ENCODE data around the gene PLEKHG5. TPM values are rescaled to one million over a fixed set of nuclear protein-coding genes. Genes with fewer than 3 reads are reported as not detected.

The PLEKHG5 gene
- total and polyA plus RNA-seq, 7 experiments from 2014 or later, result 2.0 to 15.6 (median 9.6) TPM; not detected in 1

DNA sequence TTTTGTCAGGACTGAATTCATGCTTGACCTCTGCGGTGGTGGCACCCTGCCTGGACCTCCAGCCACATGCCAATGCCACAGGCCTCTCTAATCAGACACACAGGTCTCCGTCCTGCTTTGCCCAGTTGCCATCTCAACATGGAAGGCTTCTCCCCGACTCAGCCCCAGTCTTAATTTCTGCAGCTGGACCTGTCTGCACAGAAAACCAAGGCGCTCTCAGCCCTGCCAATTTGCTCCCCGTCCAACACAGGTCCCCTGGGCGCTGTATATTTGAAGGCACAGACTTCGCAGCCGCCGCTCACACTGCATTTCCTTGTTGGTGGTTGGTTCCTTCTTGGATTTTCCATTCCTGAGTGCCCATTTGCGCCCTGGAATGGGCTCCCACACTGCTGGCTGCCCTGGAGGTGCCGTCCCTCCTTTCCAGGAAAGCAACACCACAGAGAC is 28.0 kb upstream of the PLEKHG5 start:
- intact Hi-C loops (cut with micrococcal nuclease), result no loop called here
- no peak overlapping the region for H3K4me3 Mint-ChIP-seq
- no peaks in the 10 kb centered on the region for H3K27me3 Mint-ChIP-seq
- no peaks in the 10 kb centered on the region for H3K9me3 ChIP-seq (ENCODE audit: control insufficient read depth in 2 of 3, low read length in 3 of 3)
- H3K9me3 Mint-ChIP-seq, result no peaks in the 10 kb centered on the region
- no peak overlapping the region for H3K27ac ChIP-seq (ENCODE audit: low read depth, low read length)
- DNase-seq (no peak), ATAC-seq (no peak)
- ChIA-PET POLR2A (no interaction called here), CTCF (no interaction called here)
- peaks cover 0 to 8% (median 4%) of the 10 kb centered on the region in 7 donors for H3K4me1 Mint-ChIP-seq
- no peak overlapping the region for H3K4me3 ChIP-seq (ENCODE audit: low read length)
- H3K36me3 ChIP-seq (ENCODE audit: control insufficient read depth in 2 of 3, insufficient read depth in 3 of 3, low read length in 3 of 3), result peaks cover 0 to 11% (median 0%) of the 10 kb centered on the region in 3 experiments
- no peaks in the 10 kb centered on the region for H3K27me3 ChIP-seq (ENCODE audit: control insufficient read depth in 2 of 2, insufficient read depth in 2 of 2, low read length in 2 of 2)
- peaks cover 0 to 8% (median 3%) of the 10 kb centered on the region in 5 donors for H3K36me3 Mint-ChIP-seq
- peak overlapping the region in 1 of 9 donors; percentile 69 for H3K27ac Mint-ChIP-seq
- no peaks in the 10 kb centered on the region for H3K4me1 ChIP-seq (ENCODE audit: control insufficient read depth in 2 of 2, insufficient read depth in 2 of 2, low read length in 2 of 2)

DNA sequence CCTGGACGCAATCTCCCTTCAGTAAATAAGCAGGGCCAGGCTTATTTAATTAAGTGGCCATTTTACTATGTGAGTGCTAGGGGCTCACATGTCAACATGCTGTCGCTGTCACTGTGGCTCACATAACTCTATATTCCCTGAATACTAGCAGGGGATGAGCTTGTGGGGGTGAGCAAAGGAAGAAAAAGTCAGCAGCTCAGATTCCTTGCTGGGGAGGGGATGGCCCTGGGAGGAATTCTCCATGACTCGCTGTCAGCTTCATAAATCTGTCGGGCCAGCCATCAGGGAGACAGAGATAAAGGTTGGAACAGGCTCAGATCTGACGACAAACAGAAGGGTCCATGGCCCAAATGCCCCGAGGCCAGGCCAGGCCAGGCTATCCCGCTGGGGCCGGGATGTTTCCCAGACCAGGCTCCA is 26.0 kb upstream of the PLEKHG5 start:
- H3K36me3 ChIP-seq (ENCODE audit: control insufficient read depth in 2 of 3, insufficient read depth in 3 of 3, low read length in 3 of 3), result peaks cover 0 to 7% (median 0%) of the 10 kb centered on the region in 3 experiments
- no peak overlapping the region for H3K27ac ChIP-seq (ENCODE audit: low read depth, low read length)
- Mint-ChIP-seq H3K27ac (peak overlapping the region in 1 of 9 donors; percentile 41), H3K27me3 (no peaks in the 10 kb centered on the region), H3K4me1 (no peaks in the 10 kb centered on the region), H3K36me3 (no peaks in the 10 kb centered on the region), H3K4me3 (no peak overlapping the region), H3K9me3 (no peaks in the 10 kb centered on the region)
- no peak for DNase-seq
- no peak overlapping the region for H3K4me3 ChIP-seq (ENCODE audit: low read length)
- H3K9me3 ChIP-seq (ENCODE audit: control insufficient read depth in 2 of 3, low read length in 3 of 3), result no peaks in the 10 kb centered on the region
- CTCF ChIA-PET, result no interaction called here
- intact Hi-C loops (cut with micrococcal nuclease), result no loop called here
- ATAC-seq, result no peak
- POLR2A ChIA-PET, result no interaction called here
- no peaks in the 10 kb centered on the region for H3K27me3 ChIP-seq (ENCODE audit: control insufficient read depth in 2 of 2, insufficient read depth in 2 of 2, low read length in 2 of 2)
- no peaks in the 10 kb centered on the region for H3K4me1 ChIP-seq (ENCODE audit: control insufficient read depth in 2 of 2, insufficient read depth in 2 of 2, low read length in 2 of 2)

DNA sequence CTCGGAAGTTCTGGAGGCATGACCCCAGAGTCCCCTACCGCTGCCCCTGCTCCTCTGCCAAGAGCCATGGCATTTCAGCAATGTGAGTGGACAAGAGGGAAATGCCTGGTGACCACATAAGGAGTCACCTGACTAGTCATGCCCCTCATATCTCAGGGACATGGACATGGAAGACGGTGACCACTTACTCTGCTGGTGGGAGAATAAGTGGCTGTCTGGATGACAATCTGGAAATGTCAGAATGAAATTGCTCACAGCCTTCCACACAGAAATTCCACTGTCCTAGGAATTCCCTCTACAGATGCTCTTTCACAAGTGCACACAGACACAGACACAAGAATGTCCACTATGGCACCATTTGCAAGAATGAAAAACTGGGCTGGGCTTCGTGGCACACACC is 24.3 kb upstream of the PLEKHG5 start:
- ChIA-PET POLR2A (no interaction called here), CTCF (no interaction called here)
- Histone ChIP-seq H3K27me3 (ENCODE audit: control insufficient read depth in 2 of 2, insufficient read depth in 2 of 2, low read length in 2 of 2) (no peaks in the 10 kb centered on the region), H3K9me3 (ENCODE audit: control insufficient read depth in 2 of 3, low read length in 3 of 3) (no peaks in the 10 kb centered on the region), H3K27ac (ENCODE audit: low read depth, low read length) (no peak overlapping the region), H3K4me3 (ENCODE audit: low read length) (no peak overlapping the region), H3K36me3 (ENCODE audit: control insufficient read depth in 2 of 3, insufficient read depth in 3 of 3, low read length in 3 of 3) (peaks cover 0 to 1% (median 0%) of the 10 kb centered on the region in 3 experiments), H3K4me1 (ENCODE audit: control insufficient read depth in 2 of 2, insufficient read depth in 2 of 2, low read length in 2 of 2) (no peaks in the 10 kb centered on the region)
- ATAC-seq, result no peak
- DNase-seq, result no peak
- H3K4me1 Mint-ChIP-seq, result no peaks in the 10 kb centered on the region
- no peaks in the 10 kb centered on the region for H3K36me3 Mint-ChIP-seq
- no peak overlapping the region for H3K27ac Mint-ChIP-seq
- no peaks in the 10 kb centered on the region for H3K27me3 Mint-ChIP-seq
- no peaks in the 10 kb centered on the region for H3K9me3 Mint-ChIP-seq
- intact Hi-C loops (cut with micrococcal nuclease), result no loop called here
- H3K4me3 Mint-ChIP-seq, result no peak overlapping the region

DNA sequence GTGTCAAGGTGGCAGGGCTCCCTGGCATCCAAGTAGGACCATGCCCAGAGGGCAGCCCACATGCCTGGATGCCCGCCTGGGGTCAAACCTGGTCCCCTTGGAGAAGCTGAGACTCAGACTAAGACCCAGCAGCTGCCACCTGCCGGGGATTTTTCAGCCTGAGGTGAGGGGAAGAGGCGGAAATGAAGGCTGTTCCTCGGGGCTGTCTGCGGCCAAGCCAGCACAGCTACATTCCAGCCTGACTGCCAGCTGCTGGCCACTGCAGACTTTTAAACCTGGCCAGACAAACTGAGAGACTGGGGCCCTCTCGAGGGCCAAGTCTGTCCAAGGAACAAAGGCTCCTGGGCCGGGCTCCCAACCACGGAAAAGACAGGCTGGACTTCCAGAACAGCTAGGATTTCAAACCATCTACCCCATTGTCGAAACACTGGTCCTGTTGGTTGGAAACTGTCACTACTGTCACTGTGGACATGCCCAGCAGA is 21.9 kb upstream of the PLEKHG5 start:
- H3K4me1 Mint-ChIP-seq, result no peaks in the 10 kb centered on the region
- DNase-seq (no peak), ATAC-seq (no peak)
- ChIA-PET CTCF (no interaction called here), POLR2A (no interaction called here)
- Histone ChIP-seq H3K4me3 (ENCODE audit: low read length) (no peak overlapping the region), H3K27me3 (ENCODE audit: control insufficient read depth in 2 of 2, insufficient read depth in 2 of 2, low read length in 2 of 2) (no peaks in the 10 kb centered on the region), H3K27ac (ENCODE audit: low read depth, low read length) (no peak overlapping the region), H3K4me1 (ENCODE audit: control insufficient read depth in 2 of 2, insufficient read depth in 2 of 2, low read length in 2 of 2) (no peaks in the 10 kb centered on the region), H3K9me3 (ENCODE audit: control insufficient read depth in 2 of 3, low read length in 3 of 3) (no peaks in the 10 kb centered on the region), H3K36me3 (ENCODE audit: control insufficient read depth in 2 of 3, insufficient read depth in 3 of 3, low read length in 3 of 3) (no peaks in the 10 kb centered on the region)
- no peaks in the 10 kb centered on the region for H3K36me3 Mint-ChIP-seq
- intact Hi-C loops (cut with micrococcal nuclease), result no loop called here
- no peak overlapping the region for H3K4me3 Mint-ChIP-seq
- no peak overlapping the region for H3K27ac Mint-ChIP-seq
- no peaks in the 10 kb centered on the region for H3K9me3 Mint-ChIP-seq
- no peaks in the 10 kb centered on the region for H3K27me3 Mint-ChIP-seq

DNA sequence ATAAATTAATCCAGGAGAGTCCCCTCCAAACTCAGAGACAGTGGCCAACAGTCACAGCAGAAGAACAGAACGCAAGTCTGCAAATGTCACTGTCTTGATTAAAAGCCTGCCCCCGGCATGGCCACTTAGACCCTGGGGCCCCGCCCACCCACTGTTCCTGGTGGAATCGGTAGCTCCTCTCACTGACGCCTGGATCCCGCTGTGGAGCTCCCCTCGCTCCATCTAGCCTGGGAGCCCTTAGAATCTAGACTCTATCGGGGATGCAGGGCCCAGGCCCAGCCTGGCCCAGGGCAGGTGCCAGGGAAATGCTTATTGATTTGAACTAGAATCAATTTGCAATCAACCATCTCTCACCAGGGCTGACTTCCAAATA is 21.4 kb upstream of the PLEKHG5 start:
- ChIA-PET CTCF (no interaction called here), POLR2A (no interaction called here)
- Histone ChIP-seq H3K4me1 (ENCODE audit: control insufficient read depth in 2 of 2, insufficient read depth in 2 of 2, low read length in 2 of 2) (no peaks in the 10 kb centered on the region), H3K27ac (ENCODE audit: low read depth, low read length) (no peak overlapping the region), H3K27me3 (ENCODE audit: control insufficient read depth in 2 of 2, insufficient read depth in 2 of 2, low read length in 2 of 2) (no peaks in the 10 kb centered on the region), H3K36me3 (ENCODE audit: control insufficient read depth in 2 of 3, insufficient read depth in 3 of 3, low read length in 3 of 3) (no peaks in the 10 kb centered on the region), H3K9me3 (ENCODE audit: control insufficient read depth in 2 of 3, low read length in 3 of 3) (no peaks in the 10 kb centered on the region), H3K4me3 (ENCODE audit: low read length) (no peak overlapping the region)
- no peak for ATAC-seq
- no peaks in the 10 kb centered on the region for H3K9me3 Mint-ChIP-seq
- no peak for DNase-seq
- no peaks in the 10 kb centered on the region for H3K4me1 Mint-ChIP-seq
- H3K4me3 Mint-ChIP-seq, result no peak overlapping the region
- H3K27me3 Mint-ChIP-seq, result no peaks in the 10 kb centered on the region
- no peaks in the 10 kb centered on the region for H3K36me3 Mint-ChIP-seq
- no peak overlapping the region for H3K27ac Mint-ChIP-seq
- intact Hi-C loops (cut with micrococcal nuclease), result no loop called here

DNA sequence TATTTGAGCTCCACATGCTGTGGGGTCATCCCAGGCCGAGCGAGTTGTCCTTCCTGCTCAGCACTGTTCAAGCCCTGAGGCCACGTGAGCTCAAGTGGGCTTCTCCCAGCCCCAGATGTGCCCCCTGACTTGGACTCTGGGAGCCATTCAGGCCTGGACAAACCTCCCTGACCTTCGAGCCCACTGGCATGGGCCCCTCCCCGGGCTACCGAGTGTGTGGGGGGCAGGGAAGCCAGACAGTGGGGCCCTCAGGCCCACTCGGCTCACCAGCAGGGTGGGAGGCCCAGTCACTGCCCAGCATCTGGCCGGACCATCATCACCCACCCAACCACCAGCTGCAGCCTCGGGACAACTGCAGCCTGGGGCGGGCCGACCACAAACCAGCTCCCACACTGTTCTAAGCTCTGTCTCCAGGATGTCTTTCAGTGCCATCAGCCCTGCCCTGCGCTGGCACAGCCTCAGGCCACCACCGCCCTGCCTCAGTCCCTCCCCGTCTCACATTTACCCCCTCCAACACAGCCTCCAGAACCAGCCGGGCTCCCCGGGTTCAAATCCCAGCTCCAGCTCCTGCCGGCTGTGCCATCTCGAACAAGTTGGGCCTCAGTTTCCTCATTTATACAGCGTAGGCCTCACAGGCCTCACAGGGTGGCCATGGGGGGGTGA is 20.9 kb upstream of the PLEKHG5 start:
- ChIA-PET POLR2A (interaction anchor here (0.9 kb wide), 1 partner anchor 22 kb away, joined by 4 read pairs; no protein-coding TSS in a partner anchor), CTCF (no interaction called here)
- no peak overlapping the region for H3K27ac ChIP-seq (ENCODE audit: low read depth, low read length)
- Mint-ChIP-seq H3K4me1 (no peaks in the 10 kb centered on the region), H3K36me3 (no peaks in the 10 kb centered on the region), H3K4me3 (no peak overlapping the region), H3K9me3 (no peaks in the 10 kb centered on the region), H3K27me3 (no peaks in the 10 kb centered on the region), H3K27ac (peak overlapping the region in 1 of 9 donors; percentile 23)
- DNase-seq, result no peak
- no peaks in the 10 kb centered on the region for H3K36me3 ChIP-seq (ENCODE audit: control insufficient read depth in 2 of 3, insufficient read depth in 3 of 3, low read length in 3 of 3)
- no peaks in the 10 kb centered on the region for H3K9me3 ChIP-seq (ENCODE audit: control insufficient read depth in 2 of 3, low read length in 3 of 3)
- H3K4me1 ChIP-seq (ENCODE audit: control insufficient read depth in 2 of 2, insufficient read depth in 2 of 2, low read length in 2 of 2), result no peaks in the 10 kb centered on the region
- ATAC-seq, result no peak
- H3K4me3 ChIP-seq (ENCODE audit: low read length), result no peak overlapping the region
- intact Hi-C loops (cut with micrococcal nuclease), result no loop called here
- no peaks in the 10 kb centered on the region for H3K27me3 ChIP-seq (ENCODE audit: control insufficient read depth in 2 of 2, insufficient read depth in 2 of 2, low read length in 2 of 2)

DNA sequence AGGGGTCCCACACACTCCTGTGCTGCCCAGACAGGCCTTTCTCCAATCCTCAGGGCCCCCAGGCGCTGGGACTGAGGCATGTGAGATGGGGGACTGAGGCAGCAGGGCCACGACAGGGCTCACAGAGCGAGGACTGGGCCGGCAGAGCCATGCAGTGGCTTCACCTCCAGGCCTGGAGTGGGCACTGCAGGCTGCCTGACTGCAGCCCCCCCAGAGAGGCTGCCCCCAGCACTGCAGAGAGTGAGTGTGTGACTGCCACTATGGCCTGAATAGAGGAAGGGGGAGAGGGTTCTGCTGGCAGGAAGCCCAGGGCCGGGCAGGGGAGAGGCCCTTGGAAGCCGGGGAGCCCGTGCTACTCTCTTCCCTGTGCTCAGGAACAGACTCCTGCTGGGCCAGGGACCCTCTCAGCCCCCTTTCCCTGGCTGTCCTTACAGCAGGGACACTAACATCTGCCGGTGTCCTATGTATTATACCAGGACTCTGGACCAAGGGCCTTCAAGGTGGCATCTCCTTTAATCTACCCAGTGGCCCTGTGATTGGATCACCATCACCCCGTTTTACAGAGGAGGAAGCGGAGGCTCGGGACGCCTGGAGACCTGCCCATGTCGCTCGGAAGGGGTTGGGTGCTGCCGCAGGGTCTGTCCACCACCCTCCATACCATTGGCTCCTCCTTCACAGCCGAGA is 20.2 kb upstream of the PLEKHG5 start:
- H3K9me3 Mint-ChIP-seq, result no peaks in the 10 kb centered on the region

More for the DNA sequence above, 20.2 kb upstream of the PLEKHG5 start:
- H3K27me3 Mint-ChIP-seq, result no peaks in the 10 kb centered on the region
- Histone ChIP-seq H3K27me3 (ENCODE audit: control insufficient read depth in 2 of 2, insufficient read depth in 2 of 2, low read length in 2 of 2) (no peaks in the 10 kb centered on the region), H3K27ac (ENCODE audit: low read depth, low read length) (no peak overlapping the region), H3K4me1 (ENCODE audit: control insufficient read depth in 2 of 2, insufficient read depth in 2 of 2, low read length in 2 of 2) (no peaks in the 10 kb centered on the region), H3K9me3 (ENCODE audit: control insufficient read depth in 2 of 3, low read length in 3 of 3) (no peaks in the 10 kb centered on the region), H3K36me3 (ENCODE audit: control insufficient read depth in 2 of 3, insufficient read depth in 3 of 3, low read length in 3 of 3) (no peaks in the 10 kb centered on the region), H3K4me3 (ENCODE audit: low read length) (no peak overlapping the region)
- ChIA-PET CTCF (no interaction called here), POLR2A (interaction anchor here (0.9 kb wide), 1 partner anchor 21 kb away, joined by 4 read pairs; no protein-coding TSS in a partner anchor)
- ATAC-seq (no peak), DNase-seq (no peak)
- no peak overlapping the region for H3K4me3 Mint-ChIP-seq
- no peaks in the 10 kb centered on the region for H3K4me1 Mint-ChIP-seq
- intact Hi-C loops (cut with micrococcal nuclease), result no loop called here
- H3K36me3 Mint-ChIP-seq, result no peaks in the 10 kb centered on the region
- no peak overlapping the region for H3K27ac Mint-ChIP-seq
